Small intestine (tissue), 7 donors: ENCODE measurements around the gene PLXDC1. TPM values are rescaled to one million over a fixed set of nuclear protein-coding genes. Genes with fewer than 3 reads are reported as not detected.

Experiments used
- DNase-seq, 2 donors: peaks; one replicate each; pipeline versions ENCODE4 v3.0.0 to v3.0.0-alpha.2; 2013
- FAIRE-seq: peaks from 2 replicates; lab custom pipeline; 2012; peaks lifted over from hg19 to GRCh38; lab: Jason Lieb, UNC
- H3K27ac ChIP-seq, 3 donors: one replicate each; pipeline ENCODE4 v1.5.1; 2013; ENCODE audit warnings: low read length in 2 of 3, mild to moderate bottlenecking in 2 of 3, control low read depth in 1 of 3, inconsistent platforms in 1 of 3, low read depth in 1 of 3, moderate library complexity in 1 of 3
- H3K27me3 ChIP-seq, 3 donors: one replicate each; pipeline ENCODE4 v1.6.1; 2013; ENCODE audit warnings: low read length in 3 of 3, inconsistent platforms in 1 of 3; ENCODE audit not compliant: control insufficient read depth in 3 of 3, insufficient read depth in 3 of 3
- H3K36me3 ChIP-seq, 3 donors: one replicate each; pipeline ENCODE4 v1.6.1; 2013; ENCODE audit warnings: low read length in 3 of 3, inconsistent platforms in 1 of 3, low read depth in 1 of 3, mild to moderate bottlenecking in 1 of 3, moderate library complexity in 1 of 3; ENCODE audit not compliant: control insufficient read depth in 3 of 3, insufficient read depth in 2 of 3
- H3K4me1 ChIP-seq, 3 donors: one replicate each; pipeline ENCODE4 v1.6.1; 2013; ENCODE audit warnings: low read length in 2 of 3, inconsistent platforms in 1 of 3, low read depth in 1 of 3, mild to moderate bottlenecking in 1 of 3, moderate library complexity in 1 of 3; ENCODE audit not compliant: control insufficient read depth in 3 of 3, insufficient read depth in 2 of 3
- H3K4me3 ChIP-seq, 3 donors: one replicate each; pipeline ENCODE4 v1.5.1; 2013; ENCODE audit warnings: low read length in 3 of 3, control low read depth in 1 of 3, inconsistent platforms in 1 of 3, low read depth in 1 of 3, mild to moderate bottlenecking in 1 of 3, moderate library complexity in 1 of 3
- H3K9me3 ChIP-seq, 2 donors: one replicate each; pipeline ENCODE4 v1.6.1; 2013; ENCODE audit warnings: low read depth in 1 of 2, low read length in 1 of 2; ENCODE audit not compliant: control insufficient read depth in 2 of 2, insufficient read depth in 1 of 2
- WGBS, 3 donors: extraction: QIAGEN DNeasy Blood & Tissue Kit; methylation state at CpG; one replicate each; pipeline ENCODE4 v1.1.7; 2013; 5-methylcytosine and 5-hydroxymethylcytosine counted together
- polyA plus RNA-seq, 4 donors: library from polyadenylated mRNA; stranded (reverse) in 3 of 4; unstranded in 1 of 4; fragments of 200-250 nt in 3 of 4; fragments of 120-200 nt in 1 of 4; gene quantifications; one replicate each; pipeline versions ENCODE4 v1.2.1 to v1.2.3, GENCODE V29; 2013
- donor health status: healthy with polysubstance abuse.
- donor health status: control.
- donor health status: control.
- donor health status: Bipolar disorder and iron deficiency.
- donor health status: healthy.

Gene PLXDC1
- polyA plus RNA-seq, 4 donors = 2.1 to 12.7 (median 3.4) TPM

DNA sequence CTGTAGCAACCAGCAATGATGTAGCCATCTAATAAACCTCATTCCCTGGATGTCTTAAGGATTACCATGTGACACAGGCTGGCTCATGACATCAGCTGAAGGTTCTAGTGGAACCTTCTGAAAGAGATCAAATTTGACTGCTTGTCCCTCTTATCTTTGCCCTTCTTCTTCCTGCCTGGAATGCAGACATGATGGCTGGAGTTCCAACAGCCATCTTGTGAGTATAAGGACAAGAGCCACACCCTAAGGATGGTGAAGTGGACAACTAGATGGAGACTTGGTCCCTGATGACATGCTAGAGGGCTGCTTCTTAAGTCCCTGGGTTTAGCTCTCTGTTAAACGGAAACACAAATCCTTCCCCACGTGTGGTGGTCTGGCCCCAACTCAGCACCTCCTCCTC, 37.6 kb downstream of the PLXDC1 start:
- DNase-seq (no peak), FAIRE-seq (no peak)
- H3K4me1 ChIP-seq = peaks cover 0 to 2% (median 0%) of the 10 kb centered on the region in 3 donors
- no peak overlapping the region for H3K27ac ChIP-seq
- WGBS, 3 donors = 87 to 98% (median 89%) methylated on average over 2 of the region's 2 CpGs
- no peaks in the 10 kb centered on the region for H3K36me3 ChIP-seq
- H3K4me3 ChIP-seq = no peak overlapping the region
- H3K27me3 ChIP-seq = peaks cover 0 to 9% (median 0%) of the 10 kb centered on the region in 3 donors
- H3K9me3 ChIP-seq = peaks cover 0 to 4% of the 10 kb centered on the region in 2 donors

DNA sequence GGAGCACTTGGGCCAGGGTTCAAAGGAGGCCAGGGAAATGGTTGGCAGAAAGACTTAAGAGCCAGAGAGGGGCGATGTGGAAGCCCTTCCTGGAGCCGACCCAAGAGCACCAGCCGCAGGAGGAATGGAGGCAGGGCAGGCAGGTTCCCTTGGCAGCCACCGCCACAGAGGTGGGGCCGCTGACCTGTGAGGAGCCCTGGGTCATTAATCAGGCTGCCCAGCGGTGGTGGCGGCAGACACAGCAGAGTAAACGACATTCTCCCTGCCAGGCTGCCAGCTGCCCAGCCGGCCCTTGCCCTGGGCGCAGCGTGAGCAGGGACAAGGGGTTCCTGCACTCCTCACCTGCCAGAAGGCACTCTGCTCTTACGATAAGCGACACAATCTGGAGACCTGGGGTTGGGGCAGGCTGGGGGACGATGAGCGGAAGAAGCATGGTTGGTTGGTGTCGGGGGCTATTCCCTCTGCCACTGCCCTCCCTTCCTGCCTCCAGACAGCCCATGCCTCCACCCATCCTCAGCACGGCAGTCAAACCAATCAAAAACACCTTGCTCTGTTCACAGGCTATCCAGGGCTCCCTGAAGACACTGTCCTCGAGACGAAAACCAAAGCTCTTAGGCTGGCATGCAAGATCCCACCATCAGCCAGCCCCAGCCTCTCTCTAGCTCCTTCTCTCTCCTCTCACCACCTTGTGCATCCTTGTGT, 40.9 kb downstream of the PLXDC1 start:
- peaks cover 0 to 4% of the 10 kb centered on the region in 2 donors for H3K9me3 ChIP-seq
- WGBS, 3 donors = 25 to 53% (median 26%) methylated on average over 18 to 19 of the region's 19 CpGs
- no peaks in the 10 kb centered on the region for H3K36me3 ChIP-seq
- H3K4me3 ChIP-seq = no peak overlapping the region
- no peak for FAIRE-seq
- peak in 1 of 2 donors; percentile 79 for DNase-seq
- H3K27me3 ChIP-seq = peaks cover 0 to 11% (median 0%) of the 10 kb centered on the region in 3 donors
- peaks cover 0 to 2% (median 0%) of the 10 kb centered on the region in 3 donors for H3K4me1 ChIP-seq
- peak overlapping the region in 1 of 3 donors; percentile 46 for H3K27ac ChIP-seq

DNA sequence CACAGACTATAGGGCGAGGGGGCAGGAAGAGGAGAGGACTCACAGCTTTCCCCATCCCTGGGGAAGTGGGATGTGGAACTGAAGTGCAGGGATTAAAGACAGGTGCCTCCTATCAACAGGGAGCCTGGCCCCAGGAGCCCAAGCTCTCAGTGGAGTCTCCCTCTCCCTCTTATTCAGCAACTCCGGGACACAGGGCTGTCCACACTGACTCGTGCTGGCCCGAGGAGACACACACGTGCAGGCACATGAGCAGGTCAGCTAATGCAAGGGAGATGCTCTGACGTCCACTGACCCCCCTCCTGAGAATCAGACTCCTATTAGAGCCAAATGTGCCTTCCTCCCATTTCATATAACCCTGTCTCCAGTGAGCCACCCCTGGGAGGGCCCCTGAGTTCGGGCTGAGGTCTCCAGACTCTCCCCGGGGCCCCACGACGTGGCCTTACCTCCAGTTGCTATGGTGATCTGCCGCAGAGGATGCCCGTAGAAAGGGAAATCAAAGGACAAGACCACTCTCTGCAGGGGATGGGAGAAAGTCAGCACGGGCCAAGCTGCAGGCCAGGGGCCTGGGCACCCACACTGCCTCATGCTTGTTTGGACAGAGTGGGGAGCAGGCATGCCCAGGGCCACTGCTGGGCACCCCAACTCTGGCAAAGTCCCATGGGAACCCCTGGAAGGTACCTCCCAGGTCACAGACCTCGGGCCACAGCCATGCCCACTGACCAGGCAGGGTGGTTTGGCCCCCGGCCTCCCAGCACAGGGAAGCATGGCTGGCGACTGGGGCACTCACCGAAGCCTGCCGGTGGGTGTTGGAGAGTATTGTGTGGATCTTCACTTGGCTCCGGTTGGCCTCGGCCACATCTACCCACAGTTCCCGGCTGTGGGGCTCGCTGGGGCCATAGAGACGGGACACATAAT, 42.7 kb downstream of the PLXDC1 start:
- Histone ChIP-seq H3K27me3 (peaks cover 0 to 7% (median 0%) of the 10 kb centered on the region in 3 donors), H3K27ac (no peak overlapping the region), H3K4me1 (peaks cover 0 to 8% (median 2%) of the 10 kb centered on the region in 3 donors), H3K9me3 (no peaks in the 10 kb centered on the region), H3K4me3 (no peak overlapping the region), H3K36me3 (no peaks in the 10 kb centered on the region)
- no peak for DNase-seq
- WGBS, 3 donors = 82 to 91% (median 89%) methylated on average over 23 of the region's 23 CpGs
- FAIRE-seq = no peak

DNA sequence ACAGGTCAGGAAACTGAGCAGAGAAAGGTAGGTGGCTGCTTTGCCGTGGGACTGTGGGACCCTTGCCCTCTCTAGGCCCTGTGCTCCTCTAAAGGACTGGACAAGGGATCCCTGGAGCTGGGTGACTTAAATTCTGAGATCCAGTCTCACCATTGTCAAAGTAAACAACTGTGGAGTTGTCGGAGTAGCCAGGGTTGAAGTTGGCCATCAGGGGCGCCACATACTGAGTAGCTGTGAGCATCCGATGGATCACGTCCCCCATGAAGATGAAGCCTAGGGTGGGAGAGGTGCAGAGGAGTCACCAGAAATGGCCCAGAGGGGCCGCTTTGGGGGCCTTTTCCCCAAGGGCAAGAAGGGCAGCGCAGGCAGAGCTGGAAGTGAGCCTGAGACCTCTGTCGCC, 43.5 kb downstream of the PLXDC1 start:
- DNase-seq = no peak

DNA sequence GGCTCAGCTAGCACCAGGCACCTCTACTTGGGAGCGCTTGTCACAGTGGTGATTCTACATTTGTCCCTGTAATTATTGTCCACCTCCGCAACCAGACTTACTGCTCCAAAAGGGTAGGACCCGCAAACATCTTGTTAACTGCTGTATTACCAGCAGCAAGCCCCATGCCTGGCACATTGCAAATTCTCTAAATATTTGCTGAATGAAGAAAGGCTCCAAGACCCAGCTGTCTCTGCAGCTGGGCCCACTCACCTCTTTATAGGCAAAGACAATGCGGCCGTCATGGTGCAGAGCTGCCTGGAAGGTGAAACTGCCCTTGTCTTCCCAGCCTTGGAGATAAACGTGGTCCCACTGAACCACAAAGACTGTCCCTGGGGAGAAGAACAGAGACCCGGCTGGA, 44.3 kb downstream of the PLXDC1 start:
- Histone ChIP-seq H3K27me3 (peaks cover 0 to 7% (median 0%) of the 10 kb centered on the region in 3 donors), H3K4me3 (no peak overlapping the region), H3K36me3 (no peaks in the 10 kb centered on the region), H3K9me3 (no peaks in the 10 kb centered on the region), H3K27ac (no peak overlapping the region), H3K4me1 (peaks cover 0 to 12% (median 5%) of the 10 kb centered on the region in 3 donors)
- 90 to 94% (median 91%) methylated on average over 7 of the region's 7 CpGs for WGBS, 3 donors
- FAIRE-seq (no peak), DNase-seq (no peak)

More for the DNA sequence above, 43.5 kb downstream of the PLXDC1 start:
- no peak for FAIRE-seq
- Histone ChIP-seq H3K9me3 (no peaks in the 10 kb centered on the region), H3K36me3 (no peaks in the 10 kb centered on the region), H3K27ac (no peak overlapping the region), H3K4me1 (peaks cover 0 to 12% (median 2%) of the 10 kb centered on the region in 3 donors), H3K27me3 (peaks cover 0 to 7% (median 0%) of the 10 kb centered on the region in 3 donors), H3K4me3 (no peak overlapping the region)
- WGBS, 3 donors = 87 to 91% (median 88%) methylated on average over 8 of the region's 8 CpGs

DNA sequence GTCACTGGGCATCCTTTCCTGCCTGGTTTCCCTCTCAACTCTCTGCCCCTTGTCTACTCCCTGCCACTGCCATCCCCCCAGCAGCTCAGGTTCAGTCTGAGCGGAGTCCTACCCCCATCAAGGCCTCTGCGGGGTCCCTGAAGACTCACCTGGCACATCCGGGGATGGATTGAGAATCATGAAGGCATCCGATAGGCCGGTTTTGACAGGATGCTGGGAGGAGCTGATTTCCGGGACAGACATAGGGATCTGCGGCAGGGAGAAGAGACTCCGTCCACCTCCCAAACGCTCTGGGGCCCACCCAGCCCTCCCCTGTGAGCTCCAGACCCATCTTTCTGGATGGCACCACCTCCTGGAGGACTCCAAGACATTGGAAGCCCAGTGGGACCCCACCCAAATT, 45.7 kb downstream of the PLXDC1 start:
- H3K27me3 ChIP-seq = peaks cover 0 to 3% (median 0%) of the 10 kb centered on the region in 3 donors
- H3K27ac ChIP-seq = no peak overlapping the region
- no peaks in the 10 kb centered on the region for H3K9me3 ChIP-seq
- no peaks in the 10 kb centered on the region for H3K36me3 ChIP-seq
- WGBS, 3 donors = 84 to 87% (median 85%) methylated on average over 9 of the region's 9 CpGs
- H3K4me3 ChIP-seq = no peak overlapping the region
- DNase-seq (no peak), FAIRE-seq (no peak)
- peaks cover 0 to 12% (median 5%) of the 10 kb centered on the region in 3 donors for H3K4me1 ChIP-seq

DNA sequence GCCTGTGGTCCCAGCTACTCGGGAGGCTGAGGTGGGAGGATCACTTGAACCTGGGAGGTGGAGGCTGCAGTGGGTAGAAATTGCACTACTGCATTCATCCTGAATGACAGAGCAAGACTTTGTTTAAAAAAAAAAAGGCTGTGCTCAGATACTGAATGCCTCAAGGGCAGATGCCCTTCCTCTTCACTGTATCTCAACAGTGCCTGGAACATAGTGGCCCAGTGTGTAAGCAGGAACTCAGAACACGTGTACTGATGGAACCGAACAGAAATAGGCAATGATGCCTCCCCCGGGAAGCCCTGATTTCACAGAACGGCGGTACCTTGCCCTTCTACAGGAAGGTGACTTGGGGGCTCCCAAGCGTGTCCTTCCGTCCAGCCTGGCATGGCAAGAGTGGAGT, 46.8 kb downstream of the PLXDC1 start:
- Histone ChIP-seq H3K9me3 (peaks cover 0 to 4% of the 10 kb centered on the region in 2 donors), H3K36me3 (no peaks in the 10 kb centered on the region), H3K27ac (peak overlapping the region in 2 of 3 donors; percentile 67), H3K4me1 (peaks cover 0 to 12% (median 5%) of the 10 kb centered on the region in 3 donors), H3K27me3 (peaks cover 0 to 2% (median 0%) of the 10 kb centered on the region in 3 donors), H3K4me3 (no peak overlapping the region)
- WGBS, 3 donors = 79 to 82% (median 80%) methylated on average over 8 of the region's 8 CpGs
- peak in 1 of 2 donors; percentile 50 for DNase-seq
- FAIRE-seq = no peak

DNA sequence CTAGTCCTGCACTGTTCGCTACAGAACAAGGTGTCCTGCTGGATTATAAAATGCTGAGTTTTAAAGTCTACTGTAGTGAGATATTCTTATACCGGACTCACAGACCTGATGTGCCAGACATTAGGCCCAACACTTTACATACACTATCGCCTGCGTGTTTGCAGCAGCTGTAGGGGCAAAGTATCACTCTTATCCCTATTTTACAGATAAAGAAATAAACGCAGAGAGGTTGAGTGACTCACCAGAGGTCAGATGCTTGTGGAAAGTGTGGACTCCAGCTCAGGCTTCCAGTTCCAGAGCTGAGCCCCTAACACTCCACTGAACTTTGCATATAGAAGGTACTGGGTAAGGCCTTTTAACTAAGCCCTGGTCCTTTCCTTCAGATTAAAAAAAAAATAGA, 47.4 kb downstream of the PLXDC1 start:
- peaks cover 0 to 4% of the 10 kb centered on the region in 2 donors for H3K9me3 ChIP-seq
- no peaks in the 10 kb centered on the region for H3K36me3 ChIP-seq
- H3K4me1 ChIP-seq = peaks cover 0 to 12% (median 5%) of the 10 kb centered on the region in 3 donors
- 23 to 58% (median 33%) methylated on average over 5 of the region's 5 CpGs for WGBS, 3 donors
- H3K4me3 ChIP-seq = no peak overlapping the region
- peaks cover 0 to 3% (median 0%) of the 10 kb centered on the region in 3 donors for H3K27me3 ChIP-seq
- H3K27ac ChIP-seq = peak overlapping the region in 2 of 3 donors; percentile 67
- peak; percentile 81 to 97 for DNase-seq
- no peak for FAIRE-seq
